Gastroesophageal sphincter (tissue), 4 donors: ENCODE data around the gene PSAPL1. TPM values are rescaled to one million over a fixed set of nuclear protein-coding genes. Genes with fewer than 3 reads are reported as not detected.

Source experiments
- ATAC-seq: fragments of 150-250 bp; one replicate; pipeline ENCODE4 v1.9.1; 2016; ENCODE audit warnings: mild to moderate bottlenecking, moderate library complexity
- H3K27ac ChIP-seq, 4 donors: fragments of 200-600 bp; sonication (generic) in 3 of 4; 1 replicate in 3 of 4; 2 replicates in 1 of 4; pipeline ENCODE4 v1.5.1; 2016 to 2019
- H3K27me3 ChIP-seq: fragments of 200-600 bp; sonication (generic); one replicate; pipeline ENCODE4 v1.5.1; 2019
- H3K36me3 ChIP-seq, 2 donors: fragments of 200-600 bp; sonication (generic); one replicate each; pipeline ENCODE4 v1.5.1; 2019; ENCODE audit warnings: control low read depth in 1 of 2
- H3K4me1 ChIP-seq, 3 donors: fragments of 200-600 bp; sonication (generic); 1 replicate in 2 of 3; 2 replicates in 1 of 3; pipeline ENCODE4 v1.5.1; 2016 to 2019; ENCODE audit warnings: control low read depth in 2 of 3
- H3K4me3 ChIP-seq, 2 donors: fragments of 200-600 bp; sonication (generic); one replicate each; pipeline ENCODE4 v1.5.1; 2019; ENCODE audit warnings: mild to moderate bottlenecking in 1 of 2, moderate library complexity in 1 of 2
- H3K9me3 ChIP-seq, 3 donors: fragments of 200-600 bp; sonication (generic); one replicate each; pipeline ENCODE4 v1.5.1; 2017 to 2019; ENCODE audit warnings: control low read depth in 2 of 3
- EP300 ChIP-seq: sonication (generic); formaldehyde crosslinking; IDR thresholded peaks from one replicate; pipeline ENCODE4 v1.6.1; 2017; ENCODE audit warnings: antibody characterized with exemption, mild to moderate bottlenecking
- POLR2A ChIP-seq, 2 donors: fragments of 450-650 bp; IDR thresholded peaks; one replicate each; pipeline ENCODE4 v1.6.1; 2017; ENCODE audit warnings: antibody characterized with exemption in 2 of 2, mild to moderate bottlenecking in 2 of 2, moderate library complexity in 1 of 2
- POLR2AphosphoS5 ChIP-seq: sonication (generic); formaldehyde crosslinking; IDR thresholded peaks from one replicate; pipeline ENCODE4 v1.6.1; 2017; ENCODE audit warnings: antibody characterized with exemption
- WGBS, 2 donors: methylation state at CpG; one replicate each; pipeline ENCODE4 v1.1.5; 2018; ENCODE audit warnings: low coverage in 1 of 2; 5-methylcytosine and 5-hydroxymethylcytosine counted together
- total RNA-seq, 4 donors: library from RNA; depleted of rRNA; stranded (reverse); fragments of >200 nt; gene quantifications; one replicate each; pipeline ENCODE4 v1.1.0, GENCODE V29; 2016
- TF ChIP-seq, protein P1 (sequence below), 4 experiments: fragments of 200-600 bp in 2 of 4; fragments of 450-650 bp in 2 of 4; sonication (generic) in 1 of 4; IDR thresholded peaks; one replicate each; pipeline ENCODE4 v1.5.1; 2017 to 2019; ENCODE audit warnings: antibody characterized with exemption in 4 of 4, mild to moderate bottlenecking in 2 of 4, moderate library complexity in 2 of 4

Gene PSAPL1
- total RNA-seq, 4 donors from 2014 or later, result 0.15 TPM; not detected in 3

DNA sequence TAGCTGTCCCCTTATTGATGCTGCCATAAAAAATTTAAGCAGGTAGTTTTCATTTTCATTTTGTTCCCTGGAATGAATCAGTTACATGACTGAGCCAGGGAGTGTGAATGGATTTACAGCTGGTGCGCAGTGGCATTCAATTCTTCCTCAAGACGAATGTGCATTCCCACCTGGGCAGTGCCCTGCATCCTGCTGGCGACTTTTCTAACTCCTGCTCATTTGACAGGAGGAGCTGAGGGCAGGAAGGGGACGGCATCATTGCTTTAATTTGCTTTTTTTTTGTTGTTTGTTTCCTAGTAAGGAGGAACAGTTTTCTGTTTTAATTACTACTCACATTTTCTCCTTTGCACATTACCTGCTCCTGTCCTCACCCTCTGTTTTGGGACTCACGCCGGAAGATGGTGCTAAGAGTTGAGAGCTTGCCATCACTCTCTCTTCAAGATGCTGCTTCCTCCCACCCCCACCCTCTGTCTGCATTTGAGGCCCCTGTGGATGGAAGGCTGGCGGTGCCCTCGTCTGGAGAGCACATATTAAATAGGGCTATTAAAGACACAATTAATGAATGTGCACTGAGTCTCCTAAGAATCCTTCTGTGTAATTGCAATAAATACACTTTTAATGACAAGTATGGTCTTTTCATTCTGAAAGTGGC, 35.8 kb downstream of the PSAPL1 start:
- Histone ChIP-seq H3K4me3 (no peak overlapping the region), H3K4me1 (peaks cover 0 to 32% (median 2%) of the 10 kb centered on the region in 3 donors), H3K27ac (no peak overlapping the region), H3K9me3 (no peaks in the 10 kb centered on the region), H3K27me3 (no peaks in the 10 kb centered on the region), H3K36me3 (no peaks in the 10 kb centered on the region)
- 45 to 68% methylated on average over 6 of the region's 8 CpGs for WGBS, 2 donors
- no peak for ATAC-seq
- TF ChIP-seq POLR2A (IDR thresholded peaks at IDR 0.05), result no peak
- TF ChIP-seq, protein P1, sequence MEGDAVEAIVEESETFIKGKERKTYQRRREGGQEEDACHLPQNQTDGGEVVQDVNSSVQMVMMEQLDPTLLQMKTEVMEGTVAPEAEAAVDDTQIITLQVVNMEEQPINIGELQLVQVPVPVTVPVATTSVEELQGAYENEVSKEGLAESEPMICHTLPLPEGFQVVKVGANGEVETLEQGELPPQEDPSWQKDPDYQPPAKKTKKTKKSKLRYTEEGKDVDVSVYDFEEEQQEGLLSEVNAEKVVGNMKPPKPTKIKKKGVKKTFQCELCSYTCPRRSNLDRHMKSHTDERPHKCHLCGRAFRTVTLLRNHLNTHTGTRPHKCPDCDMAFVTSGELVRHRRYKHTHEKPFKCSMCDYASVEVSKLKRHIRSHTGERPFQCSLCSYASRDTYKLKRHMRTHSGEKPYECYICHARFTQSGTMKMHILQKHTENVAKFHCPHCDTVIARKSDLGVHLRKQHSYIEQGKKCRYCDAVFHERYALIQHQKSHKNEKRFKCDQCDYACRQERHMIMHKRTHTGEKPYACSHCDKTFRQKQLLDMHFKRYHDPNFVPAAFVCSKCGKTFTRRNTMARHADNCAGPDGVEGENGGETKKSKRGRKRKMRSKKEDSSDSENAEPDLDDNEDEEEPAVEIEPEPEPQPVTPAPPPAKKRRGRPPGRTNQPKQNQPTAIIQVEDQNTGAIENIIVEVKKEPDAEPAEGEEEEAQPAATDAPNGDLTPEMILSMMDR (IDR thresholded peaks at IDR 0.05), result no peak
- TF ChIP-seq POLR2AphosphoS5, result no peak
- no peak for TF ChIP-seq EP300

DNA sequence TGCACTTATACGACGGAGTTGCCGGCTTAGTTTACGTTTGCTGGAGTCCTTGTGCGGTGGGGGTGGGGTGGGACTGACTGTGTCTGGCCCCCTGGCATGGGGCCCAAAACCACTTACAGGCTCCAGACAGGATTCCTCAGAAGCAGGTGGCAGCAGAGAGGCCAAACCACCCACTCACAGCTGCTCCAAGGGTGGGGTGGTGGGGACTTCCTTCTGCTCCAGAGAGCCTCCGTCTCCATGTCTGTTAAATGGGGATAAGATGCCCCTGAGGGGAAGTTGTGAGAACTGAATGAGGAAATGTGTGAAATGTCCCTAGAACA, 36.7 kb downstream of the PSAPL1 start:
- H3K36me3 ChIP-seq, result no peaks in the 10 kb centered on the region
- WGBS, 2 donors, result 15 to 40% methylated on average over 1 to 5 of the region's 6 CpGs
- H3K4me1 ChIP-seq, result peaks cover 0 to 30% (median 2%) of the 10 kb centered on the region in 3 donors
- peak; percentile 35 for ATAC-seq
- no peak for TF ChIP-seq POLR2A (IDR thresholded peaks at IDR 0.05)
- no peak for TF ChIP-seq EP300
- TF ChIP-seq POLR2AphosphoS5, result no peak
- TF ChIP-seq, protein P1 (IDR thresholded peaks at IDR 0.05), result peak in 1 of 4 experiments; percentile 30
- no peaks in the 10 kb centered on the region for H3K9me3 ChIP-seq
- peak overlapping the region in 1 of 4 donors; percentile 26 for H3K27ac ChIP-seq
- no peak overlapping the region for H3K4me3 ChIP-seq
- no peaks in the 10 kb centered on the region for H3K27me3 ChIP-seq

DNA sequence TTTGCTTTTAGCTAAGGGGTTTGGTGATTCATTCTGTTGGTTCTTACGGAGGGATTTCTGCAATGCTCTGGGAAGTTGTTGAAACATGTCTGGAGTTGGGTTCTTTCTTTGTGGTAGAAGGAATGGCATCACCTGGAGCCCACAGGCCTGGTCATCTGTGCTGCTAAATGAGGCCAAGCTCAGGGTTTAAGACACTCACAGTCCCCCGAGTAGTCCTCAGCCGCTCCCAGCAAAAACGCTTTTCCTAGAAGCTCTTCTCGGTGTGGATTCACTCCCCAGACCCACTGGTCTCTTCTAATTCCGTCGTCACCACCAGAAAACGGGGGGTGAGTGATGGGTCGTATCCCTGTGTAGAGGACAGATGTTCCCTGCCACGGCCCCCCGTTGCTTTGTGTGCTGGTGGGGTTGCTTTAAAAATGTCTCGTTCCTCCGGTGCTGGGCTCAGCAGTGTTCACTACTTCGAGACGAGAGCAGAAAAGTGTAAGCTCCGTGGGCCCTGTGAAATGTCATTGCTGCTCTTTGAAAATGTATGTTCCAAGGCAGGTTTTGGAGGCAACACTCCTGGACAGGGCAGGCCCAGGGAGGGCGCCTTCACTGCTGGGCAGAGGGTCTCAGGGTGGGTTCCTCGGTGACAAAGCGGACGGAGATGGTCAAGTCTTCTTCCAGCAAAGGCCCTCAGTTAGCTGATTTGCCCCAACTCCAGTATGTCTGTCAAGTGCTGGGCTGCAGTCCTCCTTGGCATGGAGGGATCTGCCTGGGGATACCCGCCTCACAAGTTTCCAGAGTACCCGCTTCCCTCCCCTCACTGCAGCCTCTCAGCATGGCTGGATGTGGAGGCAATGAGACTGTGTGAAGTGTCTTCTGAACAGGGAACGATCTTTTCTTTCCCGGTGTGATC, 37.3 kb downstream of the PSAPL1 start:
- 12 to 89% methylated on average over 3 to 10 of the region's 24 CpGs for WGBS, 2 donors
- TF ChIP-seq POLR2AphosphoS5, result no peak
- TF ChIP-seq EP300, result no peak
- no peak for TF ChIP-seq POLR2A (IDR thresholded peaks at IDR 0.05)
- TF ChIP-seq, protein P1 (IDR thresholded peaks at IDR 0.05), result no peak
- no peaks in the 10 kb centered on the region for H3K27me3 ChIP-seq
- H3K9me3 ChIP-seq, result no peaks in the 10 kb centered on the region
- peak; percentile 21 for ATAC-seq
- H3K36me3 ChIP-seq, result no peaks in the 10 kb centered on the region
- H3K4me3 ChIP-seq, result no peak overlapping the region
- H3K27ac ChIP-seq, result peak overlapping the region in 1 of 4 donors; percentile 26
- peaks cover 0 to 30% (median 0%) of the 10 kb centered on the region in 3 donors for H3K4me1 ChIP-seq

DNA sequence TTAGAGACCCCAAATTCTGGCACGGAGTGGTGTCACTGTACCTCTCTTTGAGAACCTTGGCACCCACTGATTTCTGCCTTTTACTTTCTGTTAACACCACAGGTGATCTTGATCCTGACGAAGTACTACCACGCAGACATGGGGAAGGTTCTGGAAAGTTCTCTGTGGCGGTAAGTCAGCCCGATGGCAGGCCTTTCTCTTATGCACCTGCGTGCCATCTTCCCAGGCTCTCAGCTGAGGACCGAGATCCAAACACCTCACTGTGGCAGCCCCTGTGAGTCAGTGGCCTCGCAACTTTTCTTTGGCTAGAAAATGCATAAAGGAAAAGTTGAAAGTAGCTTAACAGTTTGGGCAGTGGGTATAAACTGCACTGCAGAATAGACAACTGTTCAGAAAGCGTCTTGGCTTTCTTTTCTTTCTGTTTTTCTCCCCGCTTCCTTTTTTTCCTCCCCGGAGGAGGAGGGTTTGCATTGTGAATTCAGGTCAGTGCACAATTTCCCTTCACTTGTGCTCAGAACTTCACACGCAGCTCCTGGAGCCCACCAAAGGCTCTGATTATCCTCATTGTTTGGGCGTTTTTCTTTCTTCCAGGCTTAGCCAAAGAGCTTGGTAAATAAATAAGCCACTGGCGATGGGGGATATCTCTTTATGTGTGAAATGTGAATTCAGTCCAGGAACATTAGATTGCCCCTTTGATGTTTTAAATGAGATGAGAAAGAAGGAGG, 38.4 kb downstream of the PSAPL1 start:
- TF ChIP-seq POLR2AphosphoS5 (no peak), POLR2A (IDR thresholded peaks at IDR 0.05) (no peak)
- no peaks in the 10 kb centered on the region for H3K36me3 ChIP-seq
- WGBS, 2 donors, result 80 to 88% methylated on average over 9 to 10 of the region's 14 CpGs
- peaks cover 0 to 25% (median 0%) of the 10 kb centered on the region in 3 donors for H3K4me1 ChIP-seq
- H3K27me3 ChIP-seq, result no peaks in the 10 kb centered on the region
- no peak overlapping the region for H3K27ac ChIP-seq
- no peaks in the 10 kb centered on the region for H3K9me3 ChIP-seq
- ATAC-seq, result no peak
- no peak overlapping the region for H3K4me3 ChIP-seq

DNA sequence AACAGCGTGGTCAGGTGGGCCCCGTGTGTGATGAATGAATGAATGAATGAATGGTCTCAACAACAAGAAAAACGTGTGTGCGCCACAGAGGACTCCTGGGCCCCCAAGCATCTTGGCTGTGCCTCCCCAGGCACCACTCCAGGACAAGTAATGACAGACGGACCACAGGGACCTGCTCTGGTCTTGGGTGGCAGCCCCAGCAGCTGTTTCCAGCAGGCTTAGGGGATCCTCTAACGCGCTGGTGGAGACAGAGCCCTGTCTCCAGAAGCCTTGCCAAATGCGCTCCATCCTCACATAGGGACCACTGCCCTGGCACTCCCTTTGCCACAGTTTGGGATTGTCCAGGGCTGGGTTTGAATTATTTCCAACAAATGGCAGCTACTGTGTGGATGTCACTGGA, 39.1 kb downstream of the PSAPL1 start:
- Histone ChIP-seq H3K4me3 (no peak overlapping the region), H3K36me3 (no peaks in the 10 kb centered on the region), H3K27ac (no peak overlapping the region), H3K4me1 (peaks cover 0 to 25% (median 0%) of the 10 kb centered on the region in 3 donors), H3K9me3 (no peaks in the 10 kb centered on the region), H3K27me3 (no peaks in the 10 kb centered on the region)
- no peak for ATAC-seq
- WGBS, 2 donors, result 76 to 84% methylated on average over 6 of the region's 8 CpGs
- TF ChIP-seq EP300 (no peak), POLR2AphosphoS5 (no peak), POLR2A (IDR thresholded peaks at IDR 0.05) (no peak)
- TF ChIP-seq, protein P1 (IDR thresholded peaks at IDR 0.05), result no peak
